ENCODE data around the gene KCNH6.

- TF ChIP-seq ZNF444 (CRISPR knock-in tag; IDR thresholded peaks at IDR 0.05) = no peak
- no peak for TF ChIP-seq CHD4 (IDR thresholded peaks at IDR 0.05; ENCODE audit: insufficient read depth, insufficient replicate concordance, low read depth, low read length, poor library complexity, severe bottlenecking)
- TF ChIP-seq MAFK (IDR thresholded peaks at IDR 0.05; ENCODE audit: low read length) = no peak
- no peak for TF ChIP-seq CTCF (IDR thresholded peaks at IDR 0.05 in 2 of 3, conservative IDR thresholded peaks at IDR 0.05 in 1 of 3; ENCODE audit: insufficient read depth in 2 of 3, low read depth in 1 of 3, low read length in 3 of 3)
Observed at GRCh38 chr17:63516910-63517824, 6.0 kb upstream of the KCNH6 start.
